Karpas-422 (cell line): ENCODE results near the gene MORN2. TPM values are rescaled to one million over a fixed set of nuclear protein-coding genes. Genes with fewer than 3 reads are reported as not detected.

Experiments
- DNase-seq: peaks from one replicate; pipeline ENCODE4 v3.0.0-alpha.2; 2015
- H2AFZ ChIP-seq: fragments of 200-600 bp; sonication (generic); 2 replicates; pipeline ENCODE4 v1.6.1; 2014; ENCODE audit warnings: antibody characterized with exemption, low read length, mixed read lengths
- H3K27ac ChIP-seq: fragments of 200-600 bp; sonication (generic); 2 replicates; pipeline ENCODE4 v1.5.1; 2014; ENCODE audit warnings: mild to moderate bottlenecking, low read length, moderate library complexity
- H3K27me3 ChIP-seq: fragments of 200-600 bp; sonication (generic); 2 replicates; pipeline ENCODE4 v1.6.1; 2014; ENCODE audit warnings: low read length, mixed read lengths
- H3K36me3 ChIP-seq: fragments of 200-600 bp; sonication (generic); 2 replicates; pipeline ENCODE4 v1.6.1; 2014; ENCODE audit warnings: low read length, mixed read lengths; ENCODE audit not compliant: insufficient read depth
- H3K4me1 ChIP-seq: fragments of 200-600 bp; sonication (generic); 2 replicates; pipeline ENCODE4 v1.6.1; 2014; ENCODE audit warnings: mild to moderate bottlenecking, low read length, mixed read lengths
- H3K4me2 ChIP-seq: fragments of 200-600 bp; sonication (generic); 2 replicates; pipeline ENCODE4 v1.6.1; 2014; ENCODE audit warnings: low read length, low read depth, mild to moderate bottlenecking; ENCODE audit not compliant: poor library complexity, severe bottlenecking
- H3K4me3 ChIP-seq: fragments of 200-600 bp; sonication (generic); 2 replicates; pipeline ENCODE4 v1.5.1; 2014; ENCODE audit warnings: mild to moderate bottlenecking, antibody characterized with exemption, low read length, mixed read lengths
- H3K79me2 ChIP-seq: fragments of 200-600 bp; sonication (generic); 2 replicates; pipeline ENCODE4 v1.6.1; 2014; ENCODE audit warnings: mild to moderate bottlenecking, low read length, mixed read lengths
- H3K9ac ChIP-seq: fragments of 200-600 bp; sonication (generic); 2 replicates; pipeline ENCODE4 v1.6.0; 2014; ENCODE audit warnings: low read length
- H3K9me2 ChIP-seq: fragments of 200-600 bp; sonication (generic), shearing (Covaris generic); replicated peaks from 2 replicates; pipeline ENCODE4 v1.6.0; 2014; ENCODE audit warnings: mild to moderate bottlenecking, low read length, moderate library complexity; ENCODE audit not compliant: insufficient read depth
- H3K9me3 ChIP-seq: fragments of 300-700, 200-600 bp; sonication (generic); 2 replicates; pipeline ENCODE4 v1.6.1; 2014; ENCODE audit warnings: low read length, mixed read lengths
- H4K20me1 ChIP-seq: fragments of 200-600 bp; sonication (generic); 2 replicates; pipeline ENCODE4 v1.6.1; 2014; ENCODE audit warnings: mild to moderate bottlenecking, antibody characterized with exemption, low read length, low read depth; ENCODE audit not compliant: insufficient read depth
- total RNA-seq: library from RNA; depleted of rRNA; stranded (reverse); fragments of >200 nt; shearing (Covaris generic); gene quantifications from 2 replicates; pipeline ENCODE4 v1.2.3, GENCODE V29; 2014; ENCODE audit warnings: low replicate concordance

Gene MORN2
- total RNA-seq, 1 experiment from 2014 or later, result 16.7 TPM

- no peaks in the 10 kb centered on the region for H3K9me2 ChIP-seq
- H3K4me1 ChIP-seq, result peaks cover 19% of the 10 kb centered on the region
- no peak overlapping the region for H3K27ac ChIP-seq
- no peaks in the 10 kb centered on the region for H3K9me3 ChIP-seq
- H4K20me1 ChIP-seq, result no peaks in the 10 kb centered on the region
- peaks cover 50% of the 10 kb centered on the region for H3K79me2 ChIP-seq
- H3K36me3 ChIP-seq, result no peaks in the 10 kb centered on the region
- DNase-seq, result peak; percentile 53
- peak overlapping the region; percentile 95 for H3K4me2 ChIP-seq
- peak overlapping the region; percentile 81 for H3K9ac ChIP-seq
- peak overlapping the region; percentile 87 for H3K4me3 ChIP-seq
- peak overlapping the region; percentile 90 for H2AFZ ChIP-seq
- no peaks in the 10 kb centered on the region for H3K27me3 ChIP-seq
Observed at GRCh38 chr2:38876407-38876806, 631 bp downstream of the MORN2 start.

- no peak for DNase-seq
- Histone ChIP-seq H2AFZ (no peak overlapping the region), H4K20me1 (no peaks in the 10 kb centered on the region), H3K9ac (no peak overlapping the region), H3K9me2 (no peaks in the 10 kb centered on the region), H3K4me3 (no peak overlapping the region), H3K4me1 (no peaks in the 10 kb centered on the region), H3K79me2 (no peaks in the 10 kb centered on the region), H3K4me2 (no peak overlapping the region), H3K27ac (no peak overlapping the region), H3K9me3 (no peaks in the 10 kb centered on the region), H3K27me3 (no peaks in the 10 kb centered on the region), H3K36me3 (no peaks in the 10 kb centered on the region)
Observed at GRCh38 chr2:38886063-38886462, 10.3 kb downstream of the MORN2 start.

GRCh38 chr2:38887347-38887746, 11.6 kb downstream of the MORN2 start:
- Histone ChIP-seq H4K20me1 (no peaks in the 10 kb centered on the region), H3K27ac (no peak overlapping the region), H3K79me2 (no peaks in the 10 kb centered on the region), H3K36me3 (no peaks in the 10 kb centered on the region), H3K9ac (no peak overlapping the region), H3K27me3 (no peaks in the 10 kb centered on the region), H3K9me2 (no peaks in the 10 kb centered on the region), H3K4me3 (no peak overlapping the region), H3K9me3 (no peaks in the 10 kb centered on the region), H2AFZ (no peak overlapping the region), H3K4me2 (no peak overlapping the region), H3K4me1 (no peaks in the 10 kb centered on the region)
- DNase-seq, result no peak

- H2AFZ ChIP-seq, result no peak overlapping the region
- no peaks in the 10 kb centered on the region for H3K9me3 ChIP-seq
- no peaks in the 10 kb centered on the region for H3K9me2 ChIP-seq
- H3K4me1 ChIP-seq, result no peaks in the 10 kb centered on the region
- no peak overlapping the region for H3K9ac ChIP-seq
- H4K20me1 ChIP-seq, result no peaks in the 10 kb centered on the region
- H3K27ac ChIP-seq, result no peak overlapping the region
- no peaks in the 10 kb centered on the region for H3K27me3 ChIP-seq
- DNase-seq, result no peak
- H3K79me2 ChIP-seq, result no peaks in the 10 kb centered on the region
- no peak overlapping the region for H3K4me3 ChIP-seq
- H3K4me2 ChIP-seq, result no peak overlapping the region
- H3K36me3 ChIP-seq, result no peaks in the 10 kb centered on the region
Observed at GRCh38 chr2:38887902-38888554, 12.3 kb downstream of the MORN2 start.

- H2AFZ ChIP-seq, result no peak overlapping the region
- H3K27me3 ChIP-seq, result no peaks in the 10 kb centered on the region
- no peak overlapping the region for H3K27ac ChIP-seq
- H3K9me3 ChIP-seq, result no peaks in the 10 kb centered on the region
- H3K4me2 ChIP-seq, result no peak overlapping the region
- H4K20me1 ChIP-seq, result no peaks in the 10 kb centered on the region
- DNase-seq, result no peak
- H3K9ac ChIP-seq, result no peak overlapping the region
- no peaks in the 10 kb centered on the region for H3K79me2 ChIP-seq
- no peaks in the 10 kb centered on the region for H3K9me2 ChIP-seq
- H3K4me1 ChIP-seq, result no peaks in the 10 kb centered on the region
- H3K4me3 ChIP-seq, result no peak overlapping the region
- H3K36me3 ChIP-seq, result no peaks in the 10 kb centered on the region
Observed at GRCh38 chr2:38889045-38889444, 13.3 kb downstream of the MORN2 start.

GRCh38 chr2:38889575-38889974, 13.8 kb downstream of the MORN2 start, which contains the start of gene ARHGEF33:
Gene ARHGEF33, plus strand, starts transcription at chr2:38889875. Its CDS starts 29,573 bp downstream, at chr2:38919448.
- Histone ChIP-seq H3K9ac (no peak within 1 kb of the TSS), H3K79me2 (no peaks in the 10 kb centered on the region), H3K9me2 (no peaks in the 10 kb centered on the region), H3K36me3 (no peaks in the 10 kb centered on the region), H3K4me3 (no peak within 1 kb of the TSS), H2AFZ (no peak within 1 kb of the TSS), H4K20me1 (no peaks in the 10 kb centered on the region), H3K27me3 (no peaks in the 10 kb centered on the region), H3K4me2 (no peak within 1 kb of the TSS), H3K4me1 (no peaks in the 10 kb centered on the region), H3K9me3 (no peaks in the 10 kb centered on the region), H3K27ac (no peak within 1 kb of the TSS)
- DNase-seq, result no peak

- no peaks in the 10 kb centered on the region for H3K9me3 ChIP-seq
- no peak overlapping the region for H3K27ac ChIP-seq
- H3K9me2 ChIP-seq, result no peaks in the 10 kb centered on the region
- no peak overlapping the region for H2AFZ ChIP-seq
- H3K36me3 ChIP-seq, result no peaks in the 10 kb centered on the region
- no peaks in the 10 kb centered on the region for H3K4me1 ChIP-seq
- no peak overlapping the region for H3K4me2 ChIP-seq
- no peaks in the 10 kb centered on the region for H3K27me3 ChIP-seq
- no peaks in the 10 kb centered on the region for H4K20me1 ChIP-seq
- H3K4me3 ChIP-seq, result no peak overlapping the region
- no peak for DNase-seq
- H3K9ac ChIP-seq, result no peak overlapping the region
- no peaks in the 10 kb centered on the region for H3K79me2 ChIP-seq
Observed at GRCh38 chr2:38892819-38893218, 17.0 kb downstream of the MORN2 start.

- no peak for DNase-seq
- Histone ChIP-seq H4K20me1 (no peaks in the 10 kb centered on the region), H3K4me3 (no peak overlapping the region), H3K27me3 (no peaks in the 10 kb centered on the region), H3K9me2 (no peaks in the 10 kb centered on the region), H2AFZ (no peak overlapping the region), H3K4me1 (no peaks in the 10 kb centered on the region), H3K79me2 (no peaks in the 10 kb centered on the region), H3K27ac (no peak overlapping the region), H3K9ac (no peak overlapping the region), H3K36me3 (no peaks in the 10 kb centered on the region), H3K9me3 (no peaks in the 10 kb centered on the region), H3K4me2 (no peak overlapping the region)
Observed at GRCh38 chr2:38898256-38898655, 22.5 kb downstream of the MORN2 start.
